GM12878 (cell line): ENCODE measurements around the gene ATAD2B. TPM values are rescaled to one million over a fixed set of nuclear protein-coding genes. Genes with fewer than 3 reads are reported as not detected.
A peak's percentile ranks its signal among the peaks of the same experiment; 100 is the strongest.

ENCODE experiments used
- BMI1 ChIP-seq: fragments of 450-650 bp; IDR thresholded peaks from 2 replicates; pipeline ENCODE4 v1.6.1; 2016; ENCODE audit warnings: mild to moderate bottlenecking, moderate library complexity, borderline replicate concordance
- CBFB ChIP-seq: IDR thresholded peaks from 2 replicates; pipeline ENCODE4 v1.6.1; 2016; ENCODE audit warnings: antibody characterized with exemption, low read depth
- CBX5 ChIP-seq: sonication (generic); IDR thresholded peaks from 2 replicates; pipeline ENCODE4 v1.6.1; 2016; ENCODE audit warnings: low read depth, moderate library complexity, mild to moderate bottlenecking, inconsistent platforms
- CHD1 ChIP-seq: IDR thresholded peaks from 2 replicates; pipeline ENCODE4 v1.6.1; 2012; ENCODE audit warnings: low read depth, low read length, improper control_type of control experiment
- CREB1 ChIP-seq: IDR thresholded peaks from 2 replicates; pipeline ENCODE4 v1.6.1; 2012; ENCODE audit warnings: low read depth, mild to moderate bottlenecking, inconsistent platforms
- DPF2 ChIP-seq: fragments of 450-650 bp; IDR thresholded peaks from 2 replicates; pipeline ENCODE4 v1.6.1; 2017; ENCODE audit warnings: mild to moderate bottlenecking
- EZH2 ChIP-seq: IDR thresholded peaks from 2 replicates; pipeline ENCODE4 v1.6.1; 2012; ENCODE audit warnings: low read depth, mild to moderate bottlenecking, control low read depth, inconsistent platforms, low read length, borderline replicate concordance; ENCODE audit not compliant: control insufficient read depth
- HDAC6 ChIP-seq: fragments of 200-600 bp; sonication (generic); IDR thresholded peaks from one replicate; pipeline ENCODE4 v1.8.0; 2017; ENCODE audit warnings: antibody characterized with exemption; ENCODE audit not compliant: unreplicated experiment
- KDM1A ChIP-seq: fragments of 200-600 bp; sonication (generic); IDR thresholded peaks from 2 replicates; pipeline ENCODE4 v1.6.1; 2016; ENCODE audit warnings: borderline replicate concordance
- LARP7 ChIP-seq: fragments of 450-650 bp; IDR thresholded peaks from 2 replicates; pipeline ENCODE4 v1.6.1; 2017; ENCODE audit warnings: mild to moderate bottlenecking
- MEF2B ChIP-seq: fragments of 450-650 bp; IDR thresholded peaks from 2 replicates; pipeline ENCODE4 v1.6.1; 2018; ENCODE audit warnings: mild to moderate bottlenecking, moderate library complexity; ENCODE audit not compliant: partially characterized antibody, poor library complexity, severe bottlenecking
- MYC ChIP-seq: IDR thresholded peaks from 2 replicates; pipeline ENCODE4 v1.6.1; 2011; ENCODE audit warnings: mild to moderate bottlenecking, low read length, moderate library complexity, inconsistent platforms; ENCODE audit not compliant: insufficient read depth, insufficient replicate concordance, insufficient read length, severe bottlenecking
- NFYA ChIP-seq: IDR thresholded peaks from 2 replicates; pipeline ENCODE4 v1.6.1; 2011; ENCODE audit warnings: low read depth, mild to moderate bottlenecking, low read length, improper control_type of control experiment, borderline replicate concordance
- NR2C2 ChIP-seq: IDR thresholded peaks from 2 replicates; pipeline ENCODE4 v1.6.1; 2011; ENCODE audit warnings: borderline replicate concordance, low read depth; ENCODE audit not compliant: control insufficient read depth, insufficient read length
- PAX8 ChIP-seq: fragments of 450-650 bp; IDR thresholded peaks from 2 replicates; pipeline ENCODE4 v1.6.1; 2017; ENCODE audit warnings: mild to moderate bottlenecking, moderate library complexity
- POLR2AphosphoS5 ChIP-seq: IDR thresholded peaks from 2 replicates; pipeline ENCODE4 v1.6.1; 2011; ENCODE audit warnings: mild to moderate bottlenecking, low read length, inconsistent platforms
- RAD51 ChIP-seq: fragments of 450-650 bp; IDR thresholded peaks from 2 replicates; pipeline ENCODE4 v1.6.1; 2016; ENCODE audit warnings: moderate library complexity, mild to moderate bottlenecking, inconsistent platforms
- RELB ChIP-seq: fragments of 450-650 bp; IDR thresholded peaks from 2 replicates; pipeline ENCODE4 v1.6.1; 2017; ENCODE audit warnings: low read depth, mild to moderate bottlenecking, moderate library complexity
- RFX5 ChIP-seq: IDR thresholded peaks from 2 replicates; pipeline ENCODE4 v1.6.1; 2011; ENCODE audit warnings: low read depth, low read length, improper control_type of control experiment
- SIN3A ChIP-seq: IDR thresholded peaks from 2 replicates; pipeline ENCODE4 v1.6.1; 2012; ENCODE audit warnings: low read depth, low read length, improper control_type of control experiment
- STAT1 ChIP-seq: fragments of 450-650 bp; conservative IDR thresholded peaks from 2 replicates; pipeline ENCODE4 v1.6.1; 2014; ENCODE audit warnings: antibody characterized with exemption, mild to moderate bottlenecking
- TBL1XR1 ChIP-seq: IDR thresholded peaks from 2 replicates; pipeline ENCODE4 v1.6.1; 2012; ENCODE audit warnings: low read depth, low read length, improper control_type of control experiment
- ZNF207 ChIP-seq: fragments of 450-650 bp; IDR thresholded peaks from 2 replicates; pipeline ENCODE4 v1.6.1; 2014; ENCODE audit warnings: antibody characterized with exemption, mild to moderate bottlenecking, borderline replicate concordance
- ZNF622 ChIP-seq: fragments of 450-650 bp; IDR thresholded peaks from 2 replicates; pipeline ENCODE4 v1.6.1; 2017; ENCODE audit warnings: mild to moderate bottlenecking, inconsistent platforms
- ZZZ3 ChIP-seq: IDR thresholded peaks from 2 replicates; pipeline ENCODE4 v1.6.1; 2011; ENCODE audit warnings: low read depth; ENCODE audit not compliant: control insufficient read depth, insufficient read length
- polyA plus RNA-seq, 11 experiments: library from polyadenylated mRNA; depleted of rRNA in 4 of 11; unstranded in 6 of 11; stranded (reverse) in 5 of 11; fragments of >200 nt; fragmentation: Nextera tagmentation in 4 of 11; fragmentation: Illumina TruSeq in 1 of 11; extraction: Ambion mirVana in 4 of 11; extraction: Trizol in 1 of 11; gene quantifications; 1 replicate in 1 of 11; 2 replicates in 10 of 11; pipeline versions ENCODE4 v1.2.1 to v1.2.3, GENCODE V29; 2011 to 2016; ENCODE audit warnings: inconsistent platforms in 2 of 11, missing spikeins in 2 of 11, low read depth in 1 of 11
- total RNA-seq, 4 experiments: library from RNA; depleted of rRNA in 3 of 4; stranded (reverse); fragments of >200 nt in 3 of 4; fragmentation: Illumina TruSeq in 1 of 4; extraction: Trizol in 1 of 4; gene quantifications; 2 replicates each; pipeline versions ENCODE4 v1.2.1 to v1.2.3, GENCODE V29; 2013 to 2021
- TF ChIP-seq, protein P1 (sequence below): fragments of 450-650 bp; formaldehyde crosslinking; IDR thresholded peaks from 2 replicates; pipeline ENCODE4 v1.5.0; 2022; ENCODE audit warnings: mild to moderate bottlenecking, missing genetic modification characterization
- TF ChIP-seq, protein P2 (sequence below): fragments of 450-650 bp; IDR thresholded peaks from 2 replicates; pipeline ENCODE4 v1.6.1; 2014; ENCODE audit warnings: mild to moderate bottlenecking

ATAD2B gene
- total and polyA plus RNA-seq, 10 of the 15 experiments (the other 5 are each of a cell fraction or from before 2014, with no cell fraction given) = 3.6 to 29.9 (median 16.8) TPM

- TF ChIP-seq, protein P1, sequence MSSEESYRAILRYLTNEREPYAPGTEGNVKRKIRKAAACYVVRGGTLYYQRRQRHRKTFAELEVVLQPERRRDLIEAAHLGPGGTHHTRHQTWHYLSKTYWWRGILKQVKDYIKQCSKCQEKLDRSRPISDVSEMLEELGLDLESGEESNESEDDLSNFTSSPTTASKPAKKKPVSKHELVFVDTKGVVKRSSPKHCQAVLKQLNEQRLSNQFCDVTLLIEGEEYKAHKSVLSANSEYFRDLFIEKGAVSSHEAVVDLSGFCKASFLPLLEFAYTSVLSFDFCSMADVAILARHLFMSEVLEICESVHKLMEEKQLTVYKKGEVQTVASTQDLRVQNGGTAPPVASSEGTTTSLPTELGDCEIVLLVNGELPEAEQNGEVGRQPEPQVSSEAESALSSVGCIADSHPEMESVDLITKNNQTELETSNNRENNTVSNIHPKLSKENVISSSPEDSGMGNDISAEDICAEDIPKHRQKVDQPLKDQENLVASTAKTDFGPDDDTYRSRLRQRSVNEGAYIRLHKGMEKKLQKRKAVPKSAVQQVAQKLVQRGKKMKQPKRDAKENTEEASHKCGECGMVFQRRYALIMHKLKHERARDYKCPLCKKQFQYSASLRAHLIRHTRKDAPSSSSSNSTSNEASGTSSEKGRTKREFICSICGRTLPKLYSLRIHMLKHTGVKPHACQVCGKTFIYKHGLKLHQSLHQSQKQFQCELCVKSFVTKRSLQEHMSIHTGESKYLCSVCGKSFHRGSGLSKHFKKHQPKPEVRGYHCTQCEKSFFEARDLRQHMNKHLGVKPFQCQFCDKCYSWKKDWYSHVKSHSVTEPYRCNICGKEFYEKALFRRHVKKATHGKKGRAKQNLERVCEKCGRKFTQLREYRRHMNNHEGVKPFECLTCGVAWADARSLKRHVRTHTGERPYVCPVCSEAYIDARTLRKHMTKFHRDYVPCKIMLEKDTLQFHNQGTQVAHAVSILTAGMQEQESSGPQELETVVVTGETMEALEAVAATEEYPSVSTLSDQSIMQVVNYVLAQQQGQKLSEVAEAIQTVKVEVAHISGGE (CRISPR knock-in tag) = no peak
- TF ChIP-seq MEF2B = no peak
- no peak for TF ChIP-seq CBX5
- TF ChIP-seq DPF2 = peak; percentile 84
- no peak for TF ChIP-seq PAX8
- peak; percentile 99 for TF ChIP-seq LARP7
- peak; percentile 85 for TF ChIP-seq POLR2AphosphoS5
- no peak for TF ChIP-seq ZZZ3
- TF ChIP-seq NFYA = no peak
- no peak for TF ChIP-seq HDAC6
- TF ChIP-seq ZNF622 = no peak
- no peak for TF ChIP-seq EZH2
- TF ChIP-seq NR2C2 = no peak
- TF ChIP-seq RAD51 = no peak
- peak; percentile 73; the same call in 1 of the 2 replicates for TF ChIP-seq SIN3A
- no peak for TF ChIP-seq RFX5
- TF ChIP-seq CHD1 = no peak
- no peak for TF ChIP-seq TBL1XR1
- no peak for TF ChIP-seq STAT1
- TF ChIP-seq, protein P2, sequence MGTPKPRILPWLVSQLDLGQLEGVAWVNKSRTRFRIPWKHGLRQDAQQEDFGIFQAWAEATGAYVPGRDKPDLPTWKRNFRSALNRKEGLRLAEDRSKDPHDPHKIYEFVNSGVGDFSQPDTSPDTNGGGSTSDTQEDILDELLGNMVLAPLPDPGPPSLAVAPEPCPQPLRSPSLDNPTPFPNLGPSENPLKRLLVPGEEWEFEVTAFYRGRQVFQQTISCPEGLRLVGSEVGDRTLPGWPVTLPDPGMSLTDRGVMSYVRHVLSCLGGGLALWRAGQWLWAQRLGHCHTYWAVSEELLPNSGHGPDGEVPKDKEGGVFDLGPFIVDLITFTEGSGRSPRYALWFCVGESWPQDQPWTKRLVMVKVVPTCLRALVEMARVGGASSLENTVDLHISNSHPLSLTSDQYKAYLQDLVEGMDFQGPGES = no peak
- no peak for TF ChIP-seq CBFB
- peak; percentile 26; the same call in 1 of the 2 replicates for TF ChIP-seq ZNF207
- TF ChIP-seq KDM1A = no peak
- TF ChIP-seq MYC = no peak
- no peak; the same call in 1 of the 2 replicates for TF ChIP-seq CREB1
- 0 out of 2 replicates have a peak, but pooled peaks have one; percentile 15 for TF ChIP-seq RELB
- TF ChIP-seq BMI1 = no peak
Observed at GRCh38 chr2:23939987-23940717, 13.2 kb upstream of the ATAD2B start, which contains the start of gene UBXN2A (continued).
